HL-60 (cell line): ENCODE data around the gene TRIM17.

Source experiments
- CTCF ChIP-seq: IDR thresholded peaks from one replicate; pipeline ENCODE4 v1.5.1; 2011; ENCODE audit warnings: low read length, control low read depth, inconsistent platforms; ENCODE audit not compliant: insufficient read depth
- GABPA ChIP-seq: IDR thresholded peaks from 2 replicates; pipeline ENCODE4 v1.6.1; 2012; ENCODE audit warnings: low read depth
- POLR2AphosphoS5 ChIP-seq: IDR thresholded peaks from 2 replicates; pipeline ENCODE4 v1.6.1; 2012; ENCODE audit warnings: low read depth
- REST ChIP-seq: IDR thresholded peaks from 2 replicates; pipeline ENCODE4 v1.6.1; 2012; ENCODE audit warnings: low read depth; ENCODE audit not compliant: insufficient replicate concordance

- TF ChIP-seq GABPA (no peak), CTCF (no peak), POLR2AphosphoS5 (no peak), REST (no peak)
Measured at GRCh38 chr1:228430243-228430642, 13.6 kb upstream of the TRIM17 start.
